Measurements from ENCODE around the gene EML4.
A peak's percentile ranks its signal among the peaks of the same experiment; 100 is the strongest.

Gene EML4

GRCh38 chr2:42361728-42362283, 192.7 kb downstream of the EML4 start:
- no peaks in the 10 kb centered on the region for H3K9me3 ChIP-seq (ENCODE audit: control insufficient read depth, low read length)
- no peak overlapping the region for H3K9ac ChIP-seq
- peaks cover 10% of the 10 kb centered on the region for H3K4me1 ChIP-seq
- H3K36me3 ChIP-seq (ENCODE audit: control insufficient read depth, insufficient read depth, low read length): no peaks in the 10 kb centered on the region
- H3K4me2 ChIP-seq (ENCODE audit: low read length): peak overlapping the region; percentile 70
- no peak for TF ChIP-seq CTCF (IDR thresholded peaks at IDR 0.05)
- peak overlapping the region; percentile 95 for H3K27ac ChIP-seq
- H3K4me3 ChIP-seq (ENCODE audit: low read depth, low read length): peak overlapping the region; percentile 98
- peak overlapping the region; percentile 69 for H2AFZ ChIP-seq
- peaks cover 36% of the 10 kb centered on the region for H3K79me2 ChIP-seq
- no peaks in the 10 kb centered on the region for H3K27me3 ChIP-seq (ENCODE audit: control insufficient read depth, insufficient read depth, low read length)

- Histone ChIP-seq H3K36me3 (ENCODE audit: control insufficient read depth, insufficient read depth, low read length) (no peaks in the 10 kb centered on the region), H3K4me2 (ENCODE audit: low read length) (no peak overlapping the region), H3K27me3 (ENCODE audit: control insufficient read depth, insufficient read depth, low read length) (no peaks in the 10 kb centered on the region), H3K79me2 (peaks cover 20% of the 10 kb centered on the region), H3K4me1 (peaks cover 10% of the 10 kb centered on the region), H2AFZ (no peak overlapping the region), H3K27ac (no peak overlapping the region), H3K4me3 (ENCODE audit: low read depth, low read length) (no peak overlapping the region), H3K9ac (no peak overlapping the region), H3K9me3 (ENCODE audit: control insufficient read depth, low read length) (no peaks in the 10 kb centered on the region)
- TF ChIP-seq CTCF (IDR thresholded peaks at IDR 0.05): no peak
These were observed 194.3 kb downstream of the EML4 start for GRCh38 chr2:42363413-42363812.

DNA sequence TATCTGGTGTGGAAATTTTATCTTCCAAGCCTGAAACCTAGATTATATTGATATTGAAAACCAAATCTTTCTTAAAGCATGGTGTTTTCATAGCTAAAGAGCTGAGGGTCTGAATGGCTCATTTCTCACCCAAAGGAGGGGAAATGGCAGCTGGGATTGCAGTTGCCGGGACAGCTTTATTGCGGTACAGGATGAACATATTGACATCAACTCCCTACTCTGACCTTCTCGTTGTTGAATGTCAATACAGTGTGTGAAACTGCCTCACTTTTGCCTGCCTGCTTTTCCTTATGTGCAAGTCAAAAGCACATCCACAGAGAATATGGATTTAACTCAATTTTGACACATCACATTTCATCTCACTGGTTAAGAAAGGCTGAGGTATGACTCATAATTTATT, 195.5 kb downstream of the EML4 start:
- TF ChIP-seq CTCF (IDR thresholded peaks at IDR 0.05): no peak
- Histone ChIP-seq H3K79me2 (peaks cover 12% of the 10 kb centered on the region), H3K4me3 (ENCODE audit: low read depth, low read length) (no peak overlapping the region), H3K9me3 (ENCODE audit: control insufficient read depth, low read length) (no peaks in the 10 kb centered on the region), H3K4me1 (peaks cover 4% of the 10 kb centered on the region), H2AFZ (no peak overlapping the region), H3K4me2 (ENCODE audit: low read length) (no peak overlapping the region), H3K27me3 (ENCODE audit: control insufficient read depth, insufficient read depth, low read length) (no peaks in the 10 kb centered on the region), H3K9ac (no peak overlapping the region), H3K36me3 (ENCODE audit: control insufficient read depth, insufficient read depth, low read length) (no peaks in the 10 kb centered on the region), H3K27ac (no peak overlapping the region)

DNA sequence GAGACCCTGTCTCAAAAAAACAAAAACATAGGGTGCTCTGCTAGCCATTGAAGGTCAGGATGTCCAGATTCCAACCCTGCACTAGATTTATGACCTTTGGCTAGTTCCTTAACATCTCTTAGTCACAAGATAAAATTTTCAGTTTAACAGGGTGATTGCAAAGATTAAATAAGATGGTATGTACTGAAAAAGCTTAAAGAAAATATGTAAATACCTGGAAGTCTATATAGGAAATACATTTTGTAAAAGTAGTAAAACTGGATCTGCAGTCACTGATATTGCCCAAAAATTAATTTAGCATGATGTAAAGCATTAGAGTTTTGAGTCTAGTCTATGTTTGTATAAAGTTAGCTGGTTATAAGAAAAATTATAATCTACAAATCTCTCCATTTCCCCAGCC, 197.3 kb downstream of the EML4 start:
- no peak for TF ChIP-seq CTCF (IDR thresholded peaks at IDR 0.05)
- H3K4me1 ChIP-seq: no peaks in the 10 kb centered on the region
- no peak overlapping the region for H3K9ac ChIP-seq
- no peaks in the 10 kb centered on the region for H3K9me3 ChIP-seq (ENCODE audit: control insufficient read depth, low read length)
- no peaks in the 10 kb centered on the region for H3K27me3 ChIP-seq (ENCODE audit: control insufficient read depth, insufficient read depth, low read length)
- H3K4me3 ChIP-seq (ENCODE audit: low read depth, low read length): no peak overlapping the region
- H3K36me3 ChIP-seq (ENCODE audit: control insufficient read depth, insufficient read depth, low read length): no peaks in the 10 kb centered on the region
- H3K79me2 ChIP-seq: no peaks in the 10 kb centered on the region
- H3K27ac ChIP-seq: no peak overlapping the region
- no peak overlapping the region for H3K4me2 ChIP-seq (ENCODE audit: low read length)
- no peak overlapping the region for H2AFZ ChIP-seq

DNA sequence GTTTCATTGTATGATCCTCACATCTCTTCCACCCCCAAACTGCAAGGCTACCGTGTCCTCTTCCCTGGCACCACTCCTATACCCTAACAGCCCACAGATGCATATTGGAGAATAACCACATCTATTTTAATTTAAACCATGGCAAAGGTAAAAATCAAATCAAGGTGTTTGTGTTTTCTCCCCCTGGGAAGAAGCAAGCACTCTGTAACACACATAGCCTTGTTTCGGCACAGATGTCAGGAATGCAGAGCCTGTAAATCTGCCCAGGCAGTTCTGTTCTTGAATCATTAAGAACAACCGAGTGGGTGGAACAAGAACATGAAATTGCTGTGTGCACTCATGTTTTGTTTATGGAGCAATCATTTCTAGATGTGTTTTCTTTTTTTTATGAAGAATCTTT, 198.7 kb downstream of the EML4 start:
- Histone ChIP-seq H3K27ac (no peak overlapping the region), H3K4me2 (ENCODE audit: low read length) (no peak overlapping the region), H3K79me2 (no peaks in the 10 kb centered on the region), H3K36me3 (ENCODE audit: control insufficient read depth, insufficient read depth, low read length) (no peaks in the 10 kb centered on the region), H3K4me3 (ENCODE audit: low read depth, low read length) (no peak overlapping the region), H3K9ac (no peak overlapping the region), H3K9me3 (ENCODE audit: control insufficient read depth, low read length) (no peaks in the 10 kb centered on the region), H3K27me3 (ENCODE audit: control insufficient read depth, insufficient read depth, low read length) (no peaks in the 10 kb centered on the region), H2AFZ (no peak overlapping the region), H3K4me1 (no peaks in the 10 kb centered on the region)
- TF ChIP-seq CTCF (IDR thresholded peaks at IDR 0.05): no peak
